Activated CD8-positive, alpha-beta memory T cell treated with anti-CD3 and anti-CD28 coated beads for 36 hours (primary cell): Measurements from ENCODE around the gene TMEM132E. TPM values are rescaled to one million over a fixed set of nuclear protein-coding genes. Genes with fewer than 3 reads are reported as not detected.

Experiments
- CTCF ChIA-PET: fragments of 350-600 bp; sonication (Branson Sonifier 250); formaldehyde crosslinking; loops from one replicate; lab custom pipeline; 2021; ENCODE audit warnings: antibody characterized with exemption; lab: Charles Lee
- POLR2A ChIA-PET: fragments of 350-600 bp; sonication (Branson Sonifier 250); formaldehyde crosslinking; loops from one replicate; lab custom pipeline; 2021; ENCODE audit warnings: antibody characterized with exemption; lab: Charles Lee
- total RNA-seq, 2 experiments: library from RNA; stranded (reverse); gene quantifications; one replicate each; pipeline ENCODE4 v1.2.3, GENCODE V29; 2021

The TMEM132E gene
- total RNA-seq, 2 experiments from 2014 or later, result 0.04 TPM; not detected in 1

- POLR2A ChIA-PET, result no interaction called here
Measured at GRCh38 chr17:34673995-34674890, 94.9 kb downstream of the TMEM132E start.

GRCh38 chr17:34675143-34675542, 95.8 kb downstream of the TMEM132E start:
- ChIA-PET CTCF (no interaction called here), POLR2A (no interaction called here)

More at GRCh38 chr17:34673995-34674890, 94.9 kb downstream of the TMEM132E start:
- CTCF ChIA-PET, result no interaction called here

- CTCF ChIA-PET, result no interaction called here
- POLR2A ChIA-PET, result no interaction called here
Measured at GRCh38 chr17:34675605-34676004, 96.2 kb downstream of the TMEM132E start.

- POLR2A ChIA-PET, result no interaction called here
- CTCF ChIA-PET, result interaction anchor here (1.1 kb wide), 1 partner anchor 16 kb away, joined by 3 read pairs; no protein-coding TSS in a partner anchor
Measured at GRCh38 chr17:34680151-34680550, 100.8 kb downstream of the TMEM132E start.

DNA sequence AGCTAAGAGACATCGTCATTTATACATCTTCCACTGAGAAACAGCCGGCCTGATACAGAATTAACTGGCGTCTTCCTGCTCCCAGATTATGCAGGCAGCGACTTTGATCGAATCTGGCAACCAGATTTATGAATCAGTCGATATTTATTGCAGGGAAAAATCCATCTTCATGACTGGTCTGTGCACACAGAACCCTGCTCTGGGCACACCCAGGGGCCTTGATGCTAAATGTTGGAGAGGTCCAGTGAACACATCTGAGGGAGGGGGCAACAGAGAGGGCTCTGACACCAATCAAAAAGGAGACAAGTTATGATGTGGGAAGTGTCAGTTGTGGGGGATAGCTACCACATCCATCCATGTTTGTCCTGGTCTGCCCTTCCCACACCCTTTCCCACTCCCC, 102.9 kb downstream of the TMEM132E start:
- ChIA-PET POLR2A (no interaction called here), CTCF (no interaction called here)

DNA sequence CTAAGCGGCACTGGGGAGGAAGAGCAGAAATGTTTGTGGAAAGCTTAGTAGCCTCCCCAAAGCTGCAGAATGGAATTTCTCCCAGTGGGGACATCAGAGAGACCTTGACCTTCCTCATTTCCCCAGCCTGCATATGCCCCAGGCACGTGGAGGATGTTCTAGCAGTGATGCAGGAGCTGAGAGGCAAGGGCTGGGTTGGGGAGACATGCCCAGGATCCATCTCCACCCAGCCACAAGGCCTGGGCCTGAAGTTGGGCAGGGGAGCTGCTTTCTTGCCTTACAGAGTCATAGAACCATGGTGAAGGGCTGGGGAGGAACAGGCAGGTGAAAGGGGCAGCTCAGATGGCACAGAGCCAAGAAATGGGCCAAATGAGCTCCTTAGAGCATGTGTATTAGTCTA, 104.0 kb downstream of the TMEM132E start:
- POLR2A ChIA-PET, result no interaction called here
- CTCF ChIA-PET, result interaction anchor here (0.7 kb wide), 1 partner anchor 9 kb away, joined by 3 read pairs; no protein-coding TSS in a partner anchor

Other genes starting within 250 kb of the TMEM132E start
- not detected for gene CCL13, start 223.1 kb upstream of the TMEM132E start, total RNA-seq
- gene CCL1, start 216.3 kb upstream of the TMEM132E start, total RNA-seq, result 10 to 100 TPM; 20.3 to 21.9 TPM